Endothelial cell of umbilical vein (primary cell): ENCODE data around the gene SPHK2.

Experiments
- EZH2 ChIP-seq: IDR thresholded peaks from 2 replicates; pipeline ENCODE4 v1.6.1; 2012; ENCODE audit warnings: borderline replicate concordance, low read depth, mild to moderate bottlenecking, moderate library complexity, low read length, inconsistent platforms; ENCODE audit not compliant: severe bottlenecking
- FOS ChIP-seq: IDR thresholded peaks from 2 replicates; pipeline ENCODE4 v1.6.1; 2011; ENCODE audit warnings: mild to moderate bottlenecking, low read length, moderate library complexity, borderline replicate concordance; ENCODE audit not compliant: insufficient read depth
- GATA2 ChIP-seq: IDR thresholded peaks from 2 replicates; pipeline ENCODE4 v1.7.0; 2011; ENCODE audit warnings: low read depth, mild to moderate bottlenecking, moderate library complexity, mixed read lengths, low read length; ENCODE audit not compliant: insufficient read length, insufficient read depth
- JUN ChIP-seq: IDR thresholded peaks from 2 replicates; pipeline ENCODE4 v1.6.1; 2011; ENCODE audit warnings: borderline replicate concordance, low read depth; ENCODE audit not compliant: insufficient read length, insufficient read depth
- MYC ChIP-seq: IDR thresholded peaks from one replicate; pipeline ENCODE4 v1.6.1; 2011; ENCODE audit warnings: mild to moderate bottlenecking, low read depth, low read length
- POLR2A ChIP-seq: IDR thresholded peaks from 2 replicates; pipeline ENCODE4 v1.6.1; 2012; ENCODE audit warnings: low read depth, mild to moderate bottlenecking, control low read depth, low read length
- POLR2AphosphoS5 ChIP-seq: IDR thresholded peaks from 2 replicates; pipeline ENCODE4 v1.6.1; 2012; ENCODE audit warnings: low read depth, mild to moderate bottlenecking, control low read depth, low read length, moderate library complexity; ENCODE audit not compliant: insufficient read depth
- TF ChIP-seq, protein P1 (sequence below), 2 donors: IDR thresholded peaks; 1 replicate in 1 of 2; 2 replicates in 1 of 2; pipeline ENCODE4 v1.5.1; 2011; ENCODE audit warnings: low read length in 2 of 2, mild to moderate bottlenecking in 2 of 2, moderate library complexity in 2 of 2, control low read depth in 1 of 2, inconsistent platforms in 1 of 2, low read depth in 1 of 2; ENCODE audit not compliant: insufficient read depth in 1 of 2; ENCODE audit errors: extremely low read depth in 1 of 2
- TF ChIP-seq, protein P2 (sequence below): IDR thresholded peaks from 2 replicates; pipeline ENCODE4 v1.6.1; 2011; ENCODE audit not compliant: insufficient read depth, insufficient read length

DNA sequence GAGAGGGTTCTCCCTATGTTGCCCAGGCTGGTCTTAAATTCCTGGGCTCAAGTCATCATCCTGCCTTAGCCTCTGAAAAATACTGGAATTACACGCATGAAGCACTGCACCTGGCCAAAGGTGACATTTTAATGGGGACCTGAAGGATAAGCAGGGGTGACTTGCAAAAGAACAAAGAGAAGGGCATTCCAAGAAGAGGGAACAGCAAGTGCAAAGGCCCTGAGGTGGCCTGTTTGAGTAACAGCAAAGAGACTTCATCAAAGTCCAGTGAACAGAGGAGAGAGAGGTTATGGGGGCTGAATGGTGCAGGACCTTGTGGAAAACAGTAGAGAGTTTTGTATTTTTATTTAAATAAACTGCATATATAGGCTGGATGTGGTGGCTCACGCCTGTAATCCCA, 22.5 kb downstream of the SPHK2 start:
- no peak for TF ChIP-seq POLR2A
- TF ChIP-seq, protein P1, sequence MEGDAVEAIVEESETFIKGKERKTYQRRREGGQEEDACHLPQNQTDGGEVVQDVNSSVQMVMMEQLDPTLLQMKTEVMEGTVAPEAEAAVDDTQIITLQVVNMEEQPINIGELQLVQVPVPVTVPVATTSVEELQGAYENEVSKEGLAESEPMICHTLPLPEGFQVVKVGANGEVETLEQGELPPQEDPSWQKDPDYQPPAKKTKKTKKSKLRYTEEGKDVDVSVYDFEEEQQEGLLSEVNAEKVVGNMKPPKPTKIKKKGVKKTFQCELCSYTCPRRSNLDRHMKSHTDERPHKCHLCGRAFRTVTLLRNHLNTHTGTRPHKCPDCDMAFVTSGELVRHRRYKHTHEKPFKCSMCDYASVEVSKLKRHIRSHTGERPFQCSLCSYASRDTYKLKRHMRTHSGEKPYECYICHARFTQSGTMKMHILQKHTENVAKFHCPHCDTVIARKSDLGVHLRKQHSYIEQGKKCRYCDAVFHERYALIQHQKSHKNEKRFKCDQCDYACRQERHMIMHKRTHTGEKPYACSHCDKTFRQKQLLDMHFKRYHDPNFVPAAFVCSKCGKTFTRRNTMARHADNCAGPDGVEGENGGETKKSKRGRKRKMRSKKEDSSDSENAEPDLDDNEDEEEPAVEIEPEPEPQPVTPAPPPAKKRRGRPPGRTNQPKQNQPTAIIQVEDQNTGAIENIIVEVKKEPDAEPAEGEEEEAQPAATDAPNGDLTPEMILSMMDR (IDR thresholded peaks at IDR 0.05; ENCODE audit: extremely low read depth in 1 of 2, insufficient read depth in 1 of 2, low read depth in 1 of 2, low read length in 2 of 2) = no peak
- no peak for TF ChIP-seq EZH2
- TF ChIP-seq JUN = no peak
- TF ChIP-seq, protein P2, sequence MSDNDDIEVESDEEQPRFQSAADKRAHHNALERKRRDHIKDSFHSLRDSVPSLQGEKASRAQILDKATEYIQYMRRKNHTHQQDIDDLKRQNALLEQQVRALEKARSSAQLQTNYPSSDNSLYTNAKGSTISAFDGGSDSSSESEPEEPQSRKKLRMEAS = no peak
- no peak for TF ChIP-seq FOS
- TF ChIP-seq POLR2AphosphoS5 = no peak
- TF ChIP-seq GATA2 = no peak
- no peak for TF ChIP-seq MYC
